Measurements from ENCODE around the gene CGNL1. TPM values are rescaled to one million over a fixed set of nuclear protein-coding genes. Genes with fewer than 3 reads are reported as not detected.
A peak's percentile ranks its signal among the peaks of the same experiment; 100 is the strongest.

Gene CGNL1
- total and polyA plus RNA-seq, 8 donors = 0.29 to 36.2 (median 19.5) TPM

- TF ChIP-seq CTCF (IDR thresholded peaks at IDR 0.05) (no peak), POLR2A (IDR thresholded peaks at IDR 0.05) (no peak), POLR2AphosphoS5 (IDR thresholded peaks at IDR 0.05) (no peak), EP300 (IDR thresholded peaks at IDR 0.05) (no peak)
- intact Hi-C loops (cut with DNase I; ENCODE audit: low total_unique reads) = no loop called here
- peak overlapping the region in 1 of 5 donors; percentile 14 for H3K27ac ChIP-seq
- DNase-seq = no peak
- H3K4me3 ChIP-seq = no peak overlapping the region
- WGBS, 5 donors = 71 to 88% (median 82%) methylated on average over 1 of the region's 1 CpG
- no peaks in the 10 kb centered on the region for H3K27me3 ChIP-seq
- peaks cover 7 to 48% (median 25%) of the 10 kb centered on the region in 4 donors for H3K4me1 ChIP-seq
- H3K9me3 ChIP-seq = no peaks in the 10 kb centered on the region
- H3K36me3 ChIP-seq = peaks cover 0 to 6% (median 2%) of the 10 kb centered on the region in 4 donors
Measured at GRCh38 chr15:57436166-57436565, 59.9 kb downstream of the CGNL1 start.

- H3K4me1 ChIP-seq = peaks cover under 1 to 46% (median 21%) of the 10 kb centered on the region in 4 donors
- no peak for DNase-seq
- H3K9me3 ChIP-seq = no peaks in the 10 kb centered on the region
- H3K27me3 ChIP-seq = no peaks in the 10 kb centered on the region
- H3K27ac ChIP-seq = no peak overlapping the region
- TF ChIP-seq POLR2AphosphoS5 (IDR thresholded peaks at IDR 0.05) = no peak
- no peak for TF ChIP-seq EP300 (IDR thresholded peaks at IDR 0.05)
- TF ChIP-seq CTCF (IDR thresholded peaks at IDR 0.05) = no peak
- TF ChIP-seq POLR2A (IDR thresholded peaks at IDR 0.05) = no peak
- 29 to 54% (median 30%) methylated on average over 2 of the region's 2 CpGs for WGBS, 5 donors
- no peak overlapping the region for H3K4me3 ChIP-seq
- intact Hi-C loops (cut with DNase I; ENCODE audit: low total_unique reads) = no loop called here
- H3K36me3 ChIP-seq = peaks cover 0 to 6% (median 2%) of the 10 kb centered on the region in 4 donors
Measured at GRCh38 chr15:57436961-57437360, 60.7 kb downstream of the CGNL1 start.

- H3K36me3 ChIP-seq = peaks cover 0 to 9% (median 5%) of the 10 kb centered on the region in 4 donors
- H3K4me3 ChIP-seq = no peak overlapping the region
- no peaks in the 10 kb centered on the region for H3K27me3 ChIP-seq
- TF ChIP-seq POLR2A (IDR thresholded peaks at IDR 0.05) (no peak), EP300 (IDR thresholded peaks at IDR 0.05) (no peak), CTCF (IDR thresholded peaks at IDR 0.05) (no peak), POLR2AphosphoS5 (IDR thresholded peaks at IDR 0.05) (no peak)
- no peak overlapping the region for H3K27ac ChIP-seq
- WGBS, 5 donors = 69 to 86% (median 83%) methylated on average over 3 of the region's 3 CpGs
- peaks cover 0 to 40% (median 15%) of the 10 kb centered on the region in 4 donors for H3K4me1 ChIP-seq
- no peaks in the 10 kb centered on the region for H3K9me3 ChIP-seq
- no peak for DNase-seq
- intact Hi-C loops (cut with DNase I; ENCODE audit: low total_unique reads) = no loop called here
Measured at GRCh38 chr15:57437564-57437963, 61.3 kb downstream of the CGNL1 start.

GRCh38 chr15:57438166-57438565 is 61.9 kb downstream of the CGNL1 start:
- Histone ChIP-seq H3K4me1 (peaks cover 0 to 34% (median 14%) of the 10 kb centered on the region in 4 donors), H3K4me3 (no peak overlapping the region), H3K36me3 (peaks cover 0 to 15% (median 11%) of the 10 kb centered on the region in 4 donors), H3K9me3 (no peaks in the 10 kb centered on the region), H3K27ac (no peak overlapping the region), H3K27me3 (no peaks in the 10 kb centered on the region)
- TF ChIP-seq POLR2AphosphoS5 (IDR thresholded peaks at IDR 0.05) (no peak), EP300 (IDR thresholded peaks at IDR 0.05) (no peak), POLR2A (IDR thresholded peaks at IDR 0.05) (no peak), CTCF (IDR thresholded peaks at IDR 0.05) (no peak)
- intact Hi-C loops (cut with DNase I; ENCODE audit: low total_unique reads) = no loop called here
- DNase-seq = no peak
- WGBS, 5 donors = 90 to 92% (median 91%) methylated on average over 6 of the region's 6 CpGs
